Lower leg skin (tissue), 4 donors: ENCODE results near the gene AFDN. TPM values are rescaled to one million over a fixed set of nuclear protein-coding genes. Genes with fewer than 3 reads are reported as not detected.

Source experiments
- DNase-seq, 2 donors: peaks; one replicate each; pipeline ENCODE4 v3.0.0-alpha.2; 2019; ENCODE audit warnings: low spot score in 2 of 2
- H3K4me3 ChIP-seq: fragments of 200-600 bp; sonication (generic); 2 replicates; pipeline ENCODE4 v1.5.1; 2017; ENCODE audit warnings: mild to moderate bottlenecking, low read depth; ENCODE audit not compliant: poor library complexity, severe bottlenecking
- POLR2A ChIP-seq, 2 donors: fragments of 450-650 bp; IDR thresholded peaks; one replicate each; pipeline ENCODE4 v1.6.1; 2016 to 2017; ENCODE audit warnings: antibody characterized with exemption in 2 of 2, mild to moderate bottlenecking in 1 of 2, moderate library complexity in 1 of 2
- WGBS, 2 donors: methylation state at CpG; one replicate each; pipeline ENCODE4 v1.1.5; 2018; 5-methylcytosine and 5-hydroxymethylcytosine counted together
- intact Hi-C: fragments of 100-400 bp; cut with DNase I; formaldehyde crosslinking; loops from one replicate; pipeline ENCODE4 v1.15.0; 2023; ENCODE audit warnings: low total_unique reads
- total RNA-seq, 4 donors: library from RNA; depleted of rRNA; stranded (reverse); fragments of >200 nt; gene quantifications; one replicate each; pipeline ENCODE4 v1.1.0, GENCODE V29; 2016
- TF ChIP-seq, protein P1 (sequence below), 3 donors: fragments of 450-650 bp; IDR thresholded peaks; one replicate each; pipeline ENCODE4 v1.5.1; 2016; ENCODE audit warnings: antibody characterized with exemption in 3 of 3, mild to moderate bottlenecking in 3 of 3, moderate library complexity in 2 of 3

Gene AFDN
- total RNA-seq, 4 donors from 2014 or later: 137 to 213 (median 168) TPM

GRCh38 chr6:167788563-167788903, 38.2 kb upstream of the AFDN start:
- no peak for DNase-seq
- intact Hi-C loops: no loop called here
- 65 to 75% methylated on average over 2 of the region's 2 CpGs for WGBS, 2 donors
- no peak overlapping the region for H3K4me3 ChIP-seq
- no peak for TF ChIP-seq POLR2A (IDR thresholded peaks at IDR 0.05)
- TF ChIP-seq, protein P1, sequence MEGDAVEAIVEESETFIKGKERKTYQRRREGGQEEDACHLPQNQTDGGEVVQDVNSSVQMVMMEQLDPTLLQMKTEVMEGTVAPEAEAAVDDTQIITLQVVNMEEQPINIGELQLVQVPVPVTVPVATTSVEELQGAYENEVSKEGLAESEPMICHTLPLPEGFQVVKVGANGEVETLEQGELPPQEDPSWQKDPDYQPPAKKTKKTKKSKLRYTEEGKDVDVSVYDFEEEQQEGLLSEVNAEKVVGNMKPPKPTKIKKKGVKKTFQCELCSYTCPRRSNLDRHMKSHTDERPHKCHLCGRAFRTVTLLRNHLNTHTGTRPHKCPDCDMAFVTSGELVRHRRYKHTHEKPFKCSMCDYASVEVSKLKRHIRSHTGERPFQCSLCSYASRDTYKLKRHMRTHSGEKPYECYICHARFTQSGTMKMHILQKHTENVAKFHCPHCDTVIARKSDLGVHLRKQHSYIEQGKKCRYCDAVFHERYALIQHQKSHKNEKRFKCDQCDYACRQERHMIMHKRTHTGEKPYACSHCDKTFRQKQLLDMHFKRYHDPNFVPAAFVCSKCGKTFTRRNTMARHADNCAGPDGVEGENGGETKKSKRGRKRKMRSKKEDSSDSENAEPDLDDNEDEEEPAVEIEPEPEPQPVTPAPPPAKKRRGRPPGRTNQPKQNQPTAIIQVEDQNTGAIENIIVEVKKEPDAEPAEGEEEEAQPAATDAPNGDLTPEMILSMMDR (IDR thresholded peaks at IDR 0.05): no peak

DNA sequence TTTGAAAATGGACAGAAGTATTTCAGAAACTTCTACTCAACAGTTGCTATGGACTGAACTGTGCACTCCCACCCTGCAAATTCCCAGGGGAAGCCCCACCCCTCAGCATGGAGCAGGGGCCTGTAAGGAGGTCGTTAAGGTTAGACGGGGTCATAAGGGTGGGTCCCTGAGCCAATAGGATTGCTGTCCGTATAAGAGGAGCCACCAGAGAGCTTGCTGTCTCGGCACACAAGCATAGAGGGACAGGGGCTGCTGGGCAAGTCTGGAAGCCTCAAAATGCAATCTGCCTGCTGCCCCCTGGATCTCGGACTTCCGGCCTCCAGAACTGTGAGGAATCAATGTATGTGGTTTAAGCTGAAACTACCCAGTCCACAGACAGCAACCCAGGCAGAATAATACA, 37.4 kb upstream of the AFDN start:
- H3K4me3 ChIP-seq: no peak overlapping the region
- 79 to 81% methylated on average over 6 of the region's 6 CpGs for WGBS, 2 donors
- TF ChIP-seq, protein P1 (IDR thresholded peaks at IDR 0.05): no peak
- TF ChIP-seq POLR2A (IDR thresholded peaks at IDR 0.05): no peak
- intact Hi-C loops: no loop called here
- DNase-seq: peak in 1 of 2 donors; percentile 42

DNA sequence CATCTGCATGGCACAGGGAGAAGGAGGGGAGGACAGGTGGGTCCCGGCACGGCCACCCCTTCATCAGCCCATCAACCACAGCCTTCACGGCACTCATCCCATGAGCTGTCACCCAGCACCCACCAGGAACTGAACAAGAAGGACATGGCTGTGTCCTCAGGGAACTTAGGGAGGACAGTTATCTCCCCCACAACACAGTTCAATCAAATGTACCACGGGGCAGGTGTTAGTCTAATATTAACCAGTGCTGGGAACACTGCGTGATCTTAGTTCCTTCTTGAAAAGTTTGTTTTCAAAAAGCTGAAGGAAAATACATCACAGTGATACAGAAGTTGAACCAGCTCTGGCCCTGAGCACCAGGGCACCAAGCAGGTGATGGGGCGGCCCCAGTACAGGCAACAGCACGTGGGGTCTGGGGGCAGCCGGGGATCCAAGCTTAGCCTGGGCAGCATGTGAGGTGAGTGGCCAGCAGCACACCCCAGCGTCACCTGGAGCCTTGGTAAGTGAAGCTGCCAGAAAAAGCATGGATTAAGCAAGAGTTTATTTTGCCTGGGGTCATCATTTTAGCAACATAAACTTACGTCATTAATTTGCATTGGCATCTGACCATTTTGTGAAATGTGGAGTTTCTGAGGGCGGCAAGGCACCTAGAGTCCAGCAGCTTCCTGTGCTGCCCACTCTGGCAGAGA, 35.5 kb upstream of the AFDN start:
- intact Hi-C loops: no loop called here
- H3K4me3 ChIP-seq: no peak overlapping the region
- peak; percentile 14 to 75 for DNase-seq
- 61 to 65% methylated on average over 11 of the region's 11 CpGs for WGBS, 2 donors
- TF ChIP-seq, protein P1 (IDR thresholded peaks at IDR 0.05): no peak
- no peak for TF ChIP-seq POLR2A (IDR thresholded peaks at IDR 0.05)

- intact Hi-C loops: no loop called here
- H3K4me3 ChIP-seq: no peak overlapping the region
- 81 to 82% methylated on average over 13 of the region's 13 CpGs for WGBS, 2 donors
- DNase-seq: peak; percentile 6 to 78
- TF ChIP-seq POLR2A (IDR thresholded peaks at IDR 0.05): no peak
- TF ChIP-seq, protein P1 (IDR thresholded peaks at IDR 0.05): no peak
These were observed 34.8 kb upstream of the AFDN start for GRCh38 chr6:167791780-167792478.

GRCh38 chr6:167793421-167793820, 33.3 kb upstream of the AFDN start:
- intact Hi-C loops: no loop called here
- peak; percentile 6 to 17 for DNase-seq
- TF ChIP-seq, protein P1 (IDR thresholded peaks at IDR 0.05): no peak
- TF ChIP-seq POLR2A (IDR thresholded peaks at IDR 0.05): no peak
- WGBS, 2 donors: 53 to 57% methylated on average over 9 of the region's 9 CpGs
- H3K4me3 ChIP-seq: no peak overlapping the region
